Sigmoid colon (tissue), 4 donors: ENCODE results near the gene GABRB2.

Experiments
- EP300 ChIP-seq, 4 donors: sonication (generic); formaldehyde crosslinking; IDR thresholded peaks; one replicate each; pipeline ENCODE4 v1.6.1; 2017; ENCODE audit warnings: antibody characterized with exemption in 4 of 4
- POLR2A ChIP-seq, 2 donors: fragments of 450-650 bp; IDR thresholded peaks; one replicate each; pipeline ENCODE4 v1.6.1; 2016; ENCODE audit warnings: antibody characterized with exemption in 2 of 2, mild to moderate bottlenecking in 2 of 2, moderate library complexity in 2 of 2
- POLR2AphosphoS5 ChIP-seq, 4 donors: sonication (generic); formaldehyde crosslinking; IDR thresholded peaks; one replicate each; pipeline ENCODE4 v1.6.1; 2017; ENCODE audit warnings: antibody characterized with exemption in 4 of 4
- TF ChIP-seq, protein P1 (sequence below), 4 experiments: fragments of 450-650 bp in 3 of 4; fragments of 200-600 bp in 1 of 4; IDR thresholded peaks; one replicate each; pipeline ENCODE4 v1.5.1; 2016 to 2019; ENCODE audit warnings: antibody characterized with exemption in 4 of 4, mild to moderate bottlenecking in 3 of 4, moderate library complexity in 2 of 4

DNA sequence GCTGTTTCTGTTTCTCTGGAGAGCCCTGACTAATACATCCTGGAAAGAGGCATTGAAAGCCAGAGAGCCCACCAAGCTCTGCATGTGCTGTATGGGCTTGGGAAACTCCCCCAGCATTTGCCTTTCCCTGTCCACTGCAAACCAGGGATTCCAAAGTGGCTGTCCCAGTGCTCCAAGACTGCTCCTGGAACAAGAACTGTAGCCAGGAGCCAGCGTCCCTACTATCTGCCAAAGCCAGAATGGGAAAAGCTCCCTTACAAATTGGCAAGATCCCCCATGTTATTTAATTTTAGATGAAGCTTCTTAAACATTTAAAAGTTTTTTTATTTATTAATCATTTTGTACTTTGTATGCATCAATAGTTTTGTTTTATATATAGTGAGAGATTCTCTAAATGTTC is 263.2 kb downstream of the GABRB2 start:
- TF ChIP-seq, protein P1, sequence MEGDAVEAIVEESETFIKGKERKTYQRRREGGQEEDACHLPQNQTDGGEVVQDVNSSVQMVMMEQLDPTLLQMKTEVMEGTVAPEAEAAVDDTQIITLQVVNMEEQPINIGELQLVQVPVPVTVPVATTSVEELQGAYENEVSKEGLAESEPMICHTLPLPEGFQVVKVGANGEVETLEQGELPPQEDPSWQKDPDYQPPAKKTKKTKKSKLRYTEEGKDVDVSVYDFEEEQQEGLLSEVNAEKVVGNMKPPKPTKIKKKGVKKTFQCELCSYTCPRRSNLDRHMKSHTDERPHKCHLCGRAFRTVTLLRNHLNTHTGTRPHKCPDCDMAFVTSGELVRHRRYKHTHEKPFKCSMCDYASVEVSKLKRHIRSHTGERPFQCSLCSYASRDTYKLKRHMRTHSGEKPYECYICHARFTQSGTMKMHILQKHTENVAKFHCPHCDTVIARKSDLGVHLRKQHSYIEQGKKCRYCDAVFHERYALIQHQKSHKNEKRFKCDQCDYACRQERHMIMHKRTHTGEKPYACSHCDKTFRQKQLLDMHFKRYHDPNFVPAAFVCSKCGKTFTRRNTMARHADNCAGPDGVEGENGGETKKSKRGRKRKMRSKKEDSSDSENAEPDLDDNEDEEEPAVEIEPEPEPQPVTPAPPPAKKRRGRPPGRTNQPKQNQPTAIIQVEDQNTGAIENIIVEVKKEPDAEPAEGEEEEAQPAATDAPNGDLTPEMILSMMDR (IDR thresholded peaks at IDR 0.05) = no peak
- TF ChIP-seq POLR2A (IDR thresholded peaks at IDR 0.05) (no peak), POLR2AphosphoS5 (IDR thresholded peaks at IDR 0.05) (no peak), EP300 (IDR thresholded peaks at IDR 0.05) (no peak)
